Tibial nerve (tissue), 4 donors: ENCODE results near the gene ARF1. TPM values are rescaled to one million over a fixed set of nuclear protein-coding genes. Genes with fewer than 3 reads are reported as not detected.

Experiments used
- DNase-seq, 2 donors: peaks; one replicate each; pipeline ENCODE4 v3.0.0-alpha.2; 2019; ENCODE audit warnings: low spot score in 2 of 2
- H3K27ac ChIP-seq, 4 donors: fragments of 200-600 bp; sonication (generic) in 3 of 4; one replicate each; pipeline ENCODE4 v1.5.1; 2017 to 2019; ENCODE audit warnings: mild to moderate bottlenecking in 1 of 4
- H3K27me3 ChIP-seq, 2 donors: fragments of 200-600 bp; sonication (generic) in 1 of 2; one replicate each; pipeline versions ENCODE4 v1.5.1 to v1.6.0; 2017 to 2019
- H3K36me3 ChIP-seq, 3 donors: fragments of 200-600 bp; sonication (generic); one replicate each; pipeline ENCODE4 v1.5.1; 2018 to 2019
- H3K4me1 ChIP-seq, 4 donors: fragments of 200-600 bp; sonication (generic) in 3 of 4; one replicate each; pipeline ENCODE4 v1.5.1; 2017 to 2019
- H3K4me3 ChIP-seq, 4 donors: fragments of 200-600 bp; sonication (generic) in 3 of 4; one replicate each; pipeline ENCODE4 v1.5.1; 2017 to 2019; ENCODE audit warnings: mild to moderate bottlenecking in 1 of 4, moderate library complexity in 1 of 4
- H3K9me3 ChIP-seq, 4 donors: fragments of 200-600 bp; sonication (generic) in 3 of 4; one replicate each; pipeline ENCODE4 v1.5.1; 2017 to 2019
- CTCF ChIP-seq, 5 experiments: fragments of 200-600 bp in 3 of 5; fragments of 450-650 bp in 2 of 5; sonication (generic) in 3 of 5; IDR thresholded peaks; one replicate each; pipeline ENCODE4 v1.5.1; 2016 to 2019; ENCODE audit warnings: antibody characterized with exemption in 5 of 5, mild to moderate bottlenecking in 3 of 5, moderate library complexity in 2 of 5
- EP300 ChIP-seq, 2 donors: sonication (generic); formaldehyde crosslinking; IDR thresholded peaks; one replicate each; pipeline ENCODE4 v1.6.1; 2017; ENCODE audit warnings: antibody characterized with exemption in 2 of 2, mild to moderate bottlenecking in 1 of 2
- POLR2A ChIP-seq, 2 donors: fragments of 450-650 bp; IDR thresholded peaks; one replicate each; pipeline ENCODE4 v1.6.1; 2017; ENCODE audit warnings: antibody characterized with exemption in 2 of 2, mild to moderate bottlenecking in 2 of 2, moderate library complexity in 2 of 2
- WGBS, 2 donors: methylation state at CpG; one replicate each; pipeline ENCODE4 v1.1.5; 2018; 5-methylcytosine and 5-hydroxymethylcytosine counted together
- total RNA-seq, 4 donors: library from RNA; depleted of rRNA; stranded (reverse); fragments of >200 nt; gene quantifications; one replicate each; pipeline ENCODE4 v1.1.0, GENCODE V29; 2016

The ARF1 gene
- total RNA-seq, 4 donors from 2014 or later: 251 to 311 (median 258) TPM

- H3K27ac ChIP-seq: peak overlapping the region in 1 of 4 donors; percentile 47
- no peak for DNase-seq
- WGBS, 2 donors: 66 to 72% methylated on average over 5 of the region's 5 CpGs
- no peaks in the 10 kb centered on the region for H3K4me1 ChIP-seq
- no peaks in the 10 kb centered on the region for H3K36me3 ChIP-seq
- no peak overlapping the region for H3K4me3 ChIP-seq
- TF ChIP-seq POLR2A (IDR thresholded peaks at IDR 0.05): no peak
- TF ChIP-seq EP300 (IDR thresholded peaks at IDR 0.05): no peak
- no peak for TF ChIP-seq CTCF (IDR thresholded peaks at IDR 0.05)
- H3K27me3 ChIP-seq: peaks cover 0 to 4% of the 10 kb centered on the region in 2 donors
- H3K9me3 ChIP-seq: no peaks in the 10 kb centered on the region
These were observed 38.5 kb downstream of the ARF1 start for GRCh38 chr1:228120857-228121489.

DNA sequence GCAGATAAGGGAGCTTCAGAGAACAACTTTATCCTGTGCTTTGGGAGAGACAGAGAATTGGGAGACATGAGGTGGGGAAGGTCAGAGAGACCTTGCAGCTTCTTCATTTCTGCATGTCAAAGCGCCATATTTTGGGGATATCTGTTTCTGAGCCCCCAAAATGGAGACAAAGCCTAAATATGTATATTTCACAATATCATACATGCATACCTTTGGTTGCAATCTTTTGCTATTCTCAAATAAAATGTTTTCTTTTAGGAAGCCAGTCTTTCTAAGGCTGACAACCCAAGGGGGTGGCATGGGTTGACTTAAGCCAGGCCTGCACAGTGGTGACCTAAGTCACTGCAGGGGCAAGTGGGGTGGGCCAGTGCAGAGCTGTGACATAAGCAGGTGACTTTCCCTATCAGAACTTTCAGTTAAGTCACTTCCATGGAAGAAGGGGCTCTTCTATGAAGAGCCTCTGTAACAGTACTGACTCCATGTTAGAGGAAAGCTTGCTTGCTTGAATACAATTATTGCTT is 40.5 kb downstream of the ARF1 start:
- no peaks in the 10 kb centered on the region for H3K9me3 ChIP-seq
- 39 to 59% methylated on average over 1 of the region's 1 CpG for WGBS, 2 donors
- TF ChIP-seq EP300 (IDR thresholded peaks at IDR 0.05) (no peak), CTCF (IDR thresholded peaks at IDR 0.05) (no peak), POLR2A (IDR thresholded peaks at IDR 0.05) (no peak)
- H3K4me3 ChIP-seq: no peak overlapping the region
- no peak overlapping the region for H3K27ac ChIP-seq
- H3K36me3 ChIP-seq: no peaks in the 10 kb centered on the region
- peaks cover 0 to 4% of the 10 kb centered on the region in 2 donors for H3K27me3 ChIP-seq
- no peaks in the 10 kb centered on the region for H3K4me1 ChIP-seq
- DNase-seq: no peak

DNA sequence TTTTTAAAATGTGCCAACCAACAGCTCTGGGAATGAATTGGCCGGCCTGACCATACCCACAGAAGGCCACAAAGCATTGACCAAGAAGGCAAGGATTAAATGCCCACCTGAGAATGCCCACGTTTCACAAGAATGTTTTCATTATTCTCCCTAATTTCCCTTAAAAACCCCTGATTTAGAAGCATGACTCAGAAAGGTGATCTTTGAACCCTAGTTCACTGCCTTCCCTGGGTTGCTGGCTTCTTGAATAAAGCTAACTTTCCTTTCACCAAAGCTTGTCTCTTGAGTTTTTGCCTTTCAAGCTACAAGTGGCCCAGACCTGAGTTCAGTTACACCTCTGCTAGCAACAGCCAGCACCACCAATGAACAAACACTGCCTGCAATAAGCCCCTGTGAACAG is 41.0 kb downstream of the ARF1 start:
- Histone ChIP-seq H3K4me1 (no peaks in the 10 kb centered on the region), H3K36me3 (no peaks in the 10 kb centered on the region), H3K9me3 (no peaks in the 10 kb centered on the region), H3K4me3 (no peak overlapping the region), H3K27ac (no peak overlapping the region), H3K27me3 (peaks cover 0 to 4% of the 10 kb centered on the region in 2 donors)
- no peak for TF ChIP-seq POLR2A (IDR thresholded peaks at IDR 0.05)
- no peak for TF ChIP-seq CTCF (IDR thresholded peaks at IDR 0.05)
- TF ChIP-seq EP300 (IDR thresholded peaks at IDR 0.05): no peak
- no peak for DNase-seq
- WGBS, 2 donors: 62 to 72% methylated on average over 2 of the region's 2 CpGs

DNA sequence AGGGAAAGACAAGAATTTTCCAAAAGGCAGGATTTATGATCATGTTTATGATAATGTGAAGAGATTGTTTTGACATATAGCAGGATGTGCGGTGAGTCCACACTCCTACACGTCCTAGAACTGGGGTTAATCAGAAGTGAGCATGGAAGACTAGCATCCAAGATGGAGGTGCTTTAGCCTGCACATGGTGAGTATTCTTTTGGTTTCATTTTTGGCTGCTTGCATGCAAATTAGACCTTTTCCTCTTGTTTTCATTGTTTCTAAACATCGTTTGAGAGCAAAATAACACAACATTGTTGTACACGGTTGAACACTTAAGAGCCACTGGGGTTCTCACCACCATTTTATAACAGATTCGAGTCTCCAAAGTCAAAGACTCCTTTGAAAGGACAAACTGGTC is 42.7 kb downstream of the ARF1 start:
- no peaks in the 10 kb centered on the region for H3K9me3 ChIP-seq
- TF ChIP-seq POLR2A (IDR thresholded peaks at IDR 0.05) (no peak), CTCF (IDR thresholded peaks at IDR 0.05) (no peak), EP300 (IDR thresholded peaks at IDR 0.05) (no peak)
- H3K27ac ChIP-seq: no peak overlapping the region
- no peaks in the 10 kb centered on the region for H3K4me1 ChIP-seq
- peaks cover 0 to 4% of the 10 kb centered on the region in 2 donors for H3K27me3 ChIP-seq
- WGBS, 2 donors: 46 to 48% methylated on average over 5 of the region's 5 CpGs
- H3K36me3 ChIP-seq: no peaks in the 10 kb centered on the region
- no peak overlapping the region for H3K4me3 ChIP-seq
- DNase-seq: no peak

DNA sequence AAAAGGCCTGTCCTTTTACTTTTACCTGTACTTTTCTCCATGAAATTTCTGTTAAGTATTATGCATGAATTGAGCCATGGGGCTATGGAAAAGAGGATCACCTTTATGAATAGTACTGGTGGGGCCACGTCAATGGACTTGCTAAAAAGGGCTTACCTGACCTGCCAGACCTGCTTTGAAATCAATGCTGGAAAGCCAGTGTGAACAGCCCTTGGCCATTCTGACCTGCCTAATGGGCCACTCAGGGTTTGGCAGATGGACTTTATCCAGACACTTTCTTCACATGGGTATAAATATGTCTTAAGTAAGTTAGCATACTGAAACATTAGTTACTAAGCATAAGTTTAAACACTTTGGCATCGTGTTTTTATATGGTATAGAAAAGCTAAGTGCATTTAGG is 49.3 kb downstream of the ARF1 start:
- WGBS, 2 donors: 88 to 93% methylated on average over 2 of the region's 2 CpGs
- H3K4me1 ChIP-seq: peaks cover 0 to 9% (median 2%) of the 10 kb centered on the region in 4 donors

More for the DNA sequence above, 49.3 kb downstream of the ARF1 start:
- Histone ChIP-seq H3K36me3 (no peaks in the 10 kb centered on the region), H3K27me3 (no peaks in the 10 kb centered on the region), H3K9me3 (no peaks in the 10 kb centered on the region), H3K4me3 (no peak overlapping the region), H3K27ac (no peak overlapping the region)
- no peak for DNase-seq
- TF ChIP-seq POLR2A (IDR thresholded peaks at IDR 0.05): no peak
- TF ChIP-seq CTCF (IDR thresholded peaks at IDR 0.05): no peak
- no peak for TF ChIP-seq EP300 (IDR thresholded peaks at IDR 0.05)
